Astrocyte (in vitro differentiated cells and primary cell): ENCODE data around the gene EYS.

Source experiments
- CTCF ChIP-seq: IDR thresholded peaks from 2 replicates; pipeline ENCODE4 v1.5.1; 2011; ENCODE audit warnings: low read depth, mild to moderate bottlenecking, inconsistent platforms, low read length, moderate library complexity; ENCODE audit not compliant: insufficient read depth
- EZH2 ChIP-seq: IDR thresholded peaks from 2 replicates; pipeline ENCODE4 v1.6.1; 2012; ENCODE audit warnings: mild to moderate bottlenecking, low read length, inconsistent platforms; ENCODE audit not compliant: insufficient read depth

DNA sequence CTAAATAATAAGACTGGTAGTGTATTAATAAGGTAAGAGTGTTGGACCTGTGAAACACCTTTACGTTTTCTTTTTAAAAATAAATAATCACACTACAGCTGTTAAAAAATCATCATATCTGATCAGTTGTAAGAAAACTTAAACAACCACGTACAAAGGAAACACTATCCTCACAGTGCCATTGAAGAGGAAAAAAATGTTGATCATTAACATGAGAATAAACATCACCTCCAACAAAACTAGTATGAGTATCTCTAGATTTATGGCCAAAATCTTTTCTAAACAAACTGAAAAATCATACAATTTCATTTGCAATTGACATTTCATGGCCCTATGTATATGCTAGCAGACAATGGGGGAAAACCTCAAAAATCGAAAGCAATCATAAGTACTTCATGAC, 590 bp downstream of the EYS start:
- no peak for TF ChIP-seq CTCF
- TF ChIP-seq EZH2: no peak
